Kasumi-1 (cell line): ENCODE data around the gene MCUB.
"Not testable (repeated sequence)": the region's sequence is repeated elsewhere in the genome, so short reads cannot be mapped to it uniquely, and the experiment has no call there.

ENCODE experiments used
- DNase-seq, 2 experiments: peaks; one replicate each; lab custom pipeline; 2025; lab: John Stamatoyannopoulos, UW

Gene MCUB

DNA sequence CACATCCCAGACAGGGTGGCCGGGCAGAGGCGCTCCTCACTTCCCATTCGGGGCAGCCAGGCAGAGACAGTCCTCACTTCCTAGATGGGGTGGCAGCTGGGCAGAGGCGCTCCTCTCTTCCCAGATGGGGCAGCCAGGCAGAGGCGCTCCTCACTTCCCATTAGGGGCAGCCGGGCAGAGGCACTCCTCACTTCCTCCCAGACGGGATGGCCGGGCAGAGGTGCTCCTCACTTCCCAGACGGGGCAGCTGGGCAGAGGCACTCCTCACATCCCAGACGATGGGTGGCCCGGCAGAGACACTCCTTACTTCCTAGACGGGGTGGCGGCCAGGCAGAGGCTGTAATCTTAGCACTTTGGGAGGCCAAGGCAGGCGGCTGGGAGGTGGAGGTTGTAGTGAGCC is 118.9 kb downstream of the MCUB start:
- not testable (repeated sequence) for DNase-seq

DNA sequence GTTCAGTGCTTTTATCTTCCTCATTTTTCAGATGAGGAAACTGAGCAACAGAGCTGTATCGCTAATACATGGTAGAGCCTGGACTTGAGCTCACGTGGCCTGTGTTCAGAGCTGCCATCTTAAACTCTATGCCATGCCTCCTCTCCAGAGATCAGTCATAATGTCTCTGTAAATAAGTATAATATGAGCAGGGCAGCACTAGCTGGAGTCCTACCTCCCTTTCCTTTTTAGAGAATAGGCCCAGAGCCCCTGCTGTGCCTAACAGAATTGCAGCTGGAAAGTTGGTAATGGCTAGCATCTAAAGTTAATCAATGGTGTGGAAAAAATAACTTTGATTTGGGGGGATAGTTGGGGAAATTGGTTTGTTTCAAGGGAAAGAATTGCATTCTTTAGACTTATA is 122.8 kb downstream of the MCUB start:
- DNase-seq = no peak

DNA sequence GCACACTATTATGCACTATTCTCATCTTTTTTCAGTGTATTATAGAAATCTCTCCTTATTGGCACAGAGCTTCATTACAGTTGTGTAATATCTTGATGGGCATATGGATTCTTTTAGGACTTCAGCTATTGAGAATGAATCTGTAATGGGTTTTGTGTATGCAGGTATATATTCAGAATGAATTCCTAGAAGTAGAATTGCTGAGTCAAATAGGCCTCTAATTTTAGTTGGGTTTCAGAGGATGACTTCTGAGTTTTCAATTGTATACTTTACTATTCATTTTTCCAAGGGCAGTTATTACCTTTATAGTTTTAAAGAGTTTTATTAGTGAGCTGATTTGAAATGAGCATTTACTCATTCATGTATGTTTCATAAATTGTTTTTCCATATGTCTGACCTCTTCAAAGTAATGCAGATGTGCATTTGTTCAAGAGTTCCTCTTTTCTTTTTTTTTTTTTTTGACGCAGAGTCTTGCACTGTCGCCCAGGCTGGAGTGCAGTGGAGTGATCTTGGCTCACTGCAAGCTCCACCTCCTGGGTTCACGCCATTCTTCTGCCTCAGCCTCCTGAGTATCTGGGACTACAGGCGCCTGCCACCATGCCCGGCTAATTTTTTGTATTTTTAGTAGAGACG is 123.7 kb downstream of the MCUB start:
- no peak for DNase-seq

DNA sequence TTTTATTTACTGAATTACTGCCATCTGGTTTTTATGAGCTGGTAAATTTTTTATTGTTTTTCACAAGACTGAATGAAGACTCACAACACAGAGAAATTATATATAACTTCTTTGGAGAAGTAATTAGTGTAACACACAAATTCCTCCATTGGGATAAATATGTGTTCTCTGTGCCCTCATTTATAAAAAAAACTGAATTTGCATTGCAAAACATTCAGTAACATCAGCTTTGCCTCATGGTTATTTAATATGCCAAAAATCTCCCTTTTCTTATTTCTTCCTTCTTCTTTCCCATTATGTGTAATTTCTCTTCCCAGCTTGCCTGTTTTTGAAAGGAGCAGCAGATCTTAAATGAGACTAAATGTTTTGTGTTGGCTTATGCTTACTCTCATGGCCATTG is 124.7 kb downstream of the MCUB start:
- DNase-seq = no peak

DNA sequence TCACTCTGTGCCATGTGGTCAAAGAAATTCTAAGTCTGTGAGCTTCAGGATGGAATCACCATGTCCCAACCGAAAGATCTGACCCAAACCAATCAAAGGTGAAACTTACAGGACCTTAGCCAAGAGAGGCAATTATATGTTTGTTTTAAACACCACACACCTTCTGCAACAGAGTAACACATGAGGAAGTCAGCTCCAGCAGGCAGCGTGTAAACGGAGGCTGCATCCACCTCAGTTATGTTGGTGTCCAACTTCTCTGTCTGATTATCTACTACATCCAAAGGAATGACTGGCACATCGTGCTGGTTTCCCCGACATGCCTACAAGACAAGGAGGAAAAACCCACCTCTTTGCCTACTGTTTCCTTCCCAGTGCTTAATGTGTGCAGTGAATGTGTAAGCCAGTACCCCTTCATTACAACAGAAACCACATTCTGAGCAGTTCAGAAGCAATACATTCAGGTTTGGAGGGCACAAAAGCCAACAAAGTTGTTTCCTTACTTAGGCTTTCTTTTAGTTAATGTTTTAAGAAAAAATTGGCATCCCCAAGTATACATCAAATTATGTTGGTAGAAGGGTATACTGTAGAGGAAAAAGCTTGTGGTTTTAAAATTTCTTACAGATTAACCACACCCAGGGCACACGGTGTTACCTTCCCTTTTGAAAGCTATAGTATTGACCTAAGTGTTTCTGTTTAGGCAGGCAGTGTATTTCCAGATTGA is 130.8 kb downstream of the MCUB start:
- no peak for DNase-seq

DNA sequence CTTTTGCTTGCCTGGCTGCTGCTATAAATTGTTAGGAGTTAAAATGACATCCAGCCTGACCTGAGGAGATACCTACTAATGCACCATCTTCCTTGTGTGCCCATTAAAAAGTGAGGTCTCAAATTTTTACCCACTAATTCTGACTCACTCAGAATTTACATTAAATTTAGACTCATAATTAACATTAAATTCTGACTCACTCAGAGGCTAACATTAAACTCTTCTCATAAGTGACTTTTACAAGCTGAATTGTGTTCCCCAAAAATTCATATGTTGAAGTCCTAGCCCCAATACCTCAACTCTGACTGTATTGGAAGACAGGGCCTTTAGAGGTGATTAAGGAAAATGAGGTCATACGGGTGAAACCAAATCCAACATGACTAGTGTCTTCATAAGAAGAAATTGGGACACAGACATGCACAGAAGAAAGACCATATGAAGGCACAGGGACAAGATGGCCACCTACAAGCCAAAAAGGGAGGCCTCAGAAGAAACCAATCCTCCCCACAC is 131.4 kb downstream of the MCUB start:
- no peak for DNase-seq

DNA sequence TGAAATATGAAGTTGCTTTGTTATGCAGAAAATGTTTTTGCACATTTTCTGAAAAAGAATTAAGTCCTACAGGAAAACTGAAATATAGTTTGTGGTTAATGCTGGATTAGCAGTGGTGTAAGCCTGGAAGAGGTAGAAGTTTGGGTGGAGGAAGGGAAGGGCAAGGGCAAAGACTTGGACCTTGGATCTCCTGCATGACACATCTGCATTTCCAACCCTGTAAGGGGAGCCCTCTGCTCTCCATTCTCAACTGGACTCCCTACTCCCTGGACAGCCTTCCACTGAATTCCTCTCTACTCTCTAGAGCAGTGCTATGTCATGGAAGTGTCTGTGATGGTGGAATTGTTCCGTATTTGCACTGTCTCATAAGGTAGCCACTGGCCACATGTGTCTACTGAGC is 138.6 kb downstream of the MCUB start:
- DNase-seq = no peak

DNA sequence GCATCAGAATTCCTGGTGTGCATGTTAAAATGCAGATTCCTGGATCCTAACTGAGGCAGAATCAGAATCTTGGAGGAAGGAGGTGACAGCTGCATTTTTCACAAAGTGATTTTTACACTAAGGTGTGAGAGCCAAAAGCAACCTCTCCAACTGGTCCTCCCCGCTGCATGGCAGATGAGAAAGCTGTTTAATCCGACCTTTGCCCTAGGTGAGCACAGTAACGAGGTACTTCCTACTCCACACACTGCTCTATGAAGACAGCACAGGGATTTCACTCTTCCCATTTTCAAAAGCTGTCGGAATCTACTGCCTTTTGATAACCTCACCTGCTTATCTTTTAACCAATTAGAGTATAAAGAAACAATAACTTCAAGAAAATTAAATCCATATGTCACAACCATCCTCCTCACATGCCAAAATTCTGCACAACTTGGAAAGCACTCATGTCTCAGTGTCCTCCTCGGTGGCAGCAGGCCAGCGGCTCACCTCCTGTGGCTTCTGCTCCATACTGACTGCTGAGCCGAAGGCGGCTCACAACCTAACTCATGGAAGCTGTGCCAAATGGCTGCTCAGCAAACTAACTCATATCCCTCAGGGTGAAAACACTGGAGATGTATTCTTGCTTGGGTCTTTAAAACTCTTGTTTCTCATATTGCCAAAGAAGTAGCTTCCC is 139.6 kb downstream of the MCUB start:
- DNase-seq = no peak

DNA sequence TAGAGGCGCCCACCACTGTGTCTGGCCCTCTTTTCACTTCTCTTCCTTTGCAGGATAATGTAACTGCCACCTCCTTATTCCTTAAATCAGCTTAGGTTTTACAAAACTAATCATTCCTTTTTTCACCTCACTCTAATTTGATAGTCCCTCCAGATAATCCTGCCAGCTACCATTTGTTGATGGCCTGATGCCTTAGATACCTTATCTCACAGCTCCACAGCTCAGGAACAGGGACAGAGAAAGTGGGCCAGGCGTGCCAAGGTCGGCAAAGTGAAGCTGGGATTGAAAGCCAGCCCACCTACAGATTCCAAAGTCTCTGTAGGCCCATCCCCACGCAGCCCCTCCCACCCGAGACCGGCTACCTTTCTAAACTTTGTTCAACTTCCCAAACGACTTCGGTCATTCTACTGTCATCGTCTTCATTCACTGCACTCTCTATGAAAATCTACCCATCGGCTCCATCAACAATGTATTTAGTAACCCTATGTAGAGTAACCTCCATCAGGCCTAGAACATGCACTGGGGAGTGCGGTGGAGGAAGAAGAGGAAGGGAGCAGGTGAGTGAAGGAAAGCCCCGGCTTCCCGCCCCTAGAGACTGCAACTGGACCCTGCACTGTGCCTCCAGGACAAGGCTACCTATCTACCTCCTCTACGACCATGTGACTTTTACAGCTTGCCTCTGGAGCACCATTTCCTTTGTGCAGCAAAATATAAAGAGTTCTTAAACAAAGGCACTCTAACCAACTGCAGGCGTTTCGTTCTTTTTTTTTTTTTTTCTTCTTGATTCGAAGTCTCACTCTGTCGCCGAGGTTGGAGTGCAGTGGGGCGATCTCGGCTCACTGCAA is 141.7 kb downstream of the MCUB start:
- DNase-seq = peak; percentile 26 to 29

DNA sequence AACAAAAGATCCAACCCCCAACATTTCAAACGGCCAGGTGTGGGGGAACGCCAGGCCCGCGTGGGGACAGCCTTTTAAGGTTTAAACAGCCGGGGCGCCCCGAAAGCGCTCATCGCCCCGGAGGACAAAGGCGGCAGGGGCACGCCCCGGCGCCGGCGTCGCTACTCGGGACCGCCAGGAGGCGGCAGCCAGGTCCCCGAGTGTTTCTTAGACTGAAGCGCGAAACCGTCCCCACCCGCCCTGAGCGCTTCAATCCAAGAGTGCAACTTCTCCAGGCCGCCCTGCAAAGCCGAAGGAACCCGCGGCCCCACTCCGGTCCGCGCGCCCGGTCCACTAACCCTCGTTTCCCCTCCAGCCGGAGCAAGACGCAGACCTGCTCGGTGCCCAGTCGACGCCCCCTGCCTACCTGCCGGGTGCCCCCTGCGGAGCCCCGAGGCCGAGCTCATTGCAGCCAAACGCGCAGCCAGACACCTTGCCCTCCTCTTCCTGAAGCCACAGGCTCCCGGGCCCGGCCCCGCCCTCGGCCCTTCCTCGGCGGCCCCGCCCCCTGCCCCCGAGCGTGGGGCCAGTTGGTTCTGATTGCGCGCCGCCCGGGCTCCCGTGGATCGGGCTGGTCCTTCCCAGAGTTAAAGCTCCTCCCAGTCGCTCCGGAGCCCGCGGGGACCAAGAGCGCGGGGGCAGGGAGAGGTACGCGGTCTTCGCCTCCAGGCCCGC is 143.1 kb downstream of the MCUB start, which contains the start of gene CASP6:
Gene CASP6, minus strand, starts transcription at position 496 of the 714 bp plus-strand sequence. Its CDS starts 50 bp downstream, at position 446.
- DNase-seq = peak; percentile 77 to 79

DNA sequence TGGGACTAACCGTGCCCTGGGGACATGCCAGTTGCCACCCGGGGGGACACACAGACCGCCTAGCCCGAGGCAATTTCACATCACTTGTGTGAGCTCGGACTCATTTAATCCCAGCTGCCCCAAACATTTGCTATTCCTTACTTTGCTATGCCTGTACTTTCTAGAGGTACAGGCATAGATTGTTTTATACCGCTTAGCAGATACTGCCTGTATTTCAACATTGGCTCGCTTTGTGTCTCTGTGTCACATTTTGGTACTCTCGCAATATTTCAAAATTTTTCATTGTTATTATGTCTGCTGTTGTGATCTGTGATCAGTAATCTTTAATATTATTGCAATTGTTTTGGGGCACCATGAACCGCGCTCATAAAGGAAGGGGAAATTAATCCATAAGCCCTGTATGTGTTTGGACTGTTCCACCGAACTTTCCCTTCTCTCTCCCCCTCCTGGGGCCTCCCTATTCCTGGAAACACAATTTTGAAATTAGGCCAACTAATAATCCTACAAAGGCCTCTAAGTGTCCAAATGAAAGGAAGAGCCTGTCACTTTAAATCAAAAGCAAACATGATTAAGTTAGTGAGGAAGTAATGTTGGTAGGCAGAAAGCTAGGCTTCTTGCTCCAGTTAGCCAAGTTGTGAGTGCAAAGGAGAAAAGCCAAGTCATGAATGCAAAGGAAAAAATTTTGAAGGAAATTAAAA is 143.8 kb downstream of the MCUB start:
- peak; percentile 68 to 70 for DNase-seq

DNA sequence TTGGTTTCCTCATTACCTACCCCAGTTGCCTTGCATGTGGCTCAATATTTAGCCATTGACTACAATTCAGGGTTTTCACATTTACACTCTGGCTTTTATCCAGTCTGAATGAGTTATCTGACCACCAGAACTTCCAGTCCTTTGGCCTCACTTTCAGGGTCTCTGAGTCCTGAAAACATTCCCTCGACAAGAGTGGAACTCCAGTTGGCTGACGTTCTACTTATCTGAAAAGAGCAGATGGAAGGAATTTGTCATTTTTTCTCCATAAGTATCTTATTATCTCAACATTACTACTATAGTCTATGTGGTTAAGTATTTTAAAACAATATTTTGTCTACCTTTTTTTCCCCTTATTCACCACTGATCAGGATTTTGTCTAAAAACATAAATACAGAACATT is 148.4 kb downstream of the MCUB start:
- DNase-seq = no peak

DNA sequence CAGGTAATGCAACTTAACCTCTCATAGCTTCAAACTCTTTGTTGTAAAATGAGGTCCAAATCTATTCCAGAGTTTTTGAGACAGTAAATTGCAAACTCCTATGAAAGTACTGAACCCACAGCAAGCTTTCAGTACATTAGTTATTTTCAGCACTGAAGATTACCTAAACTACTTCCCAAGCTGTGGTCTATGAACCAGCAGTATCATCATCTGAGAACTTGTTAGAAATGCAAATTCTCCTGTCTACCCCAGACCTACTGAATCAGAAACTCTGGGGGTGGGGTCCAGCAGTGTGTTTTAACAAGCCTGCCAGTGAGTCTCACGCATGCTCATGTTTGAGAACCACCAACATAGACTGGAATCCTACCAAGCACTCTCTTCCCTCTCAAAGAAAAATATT is 148.9 kb downstream of the MCUB start:
- DNase-seq = no peak

DNA sequence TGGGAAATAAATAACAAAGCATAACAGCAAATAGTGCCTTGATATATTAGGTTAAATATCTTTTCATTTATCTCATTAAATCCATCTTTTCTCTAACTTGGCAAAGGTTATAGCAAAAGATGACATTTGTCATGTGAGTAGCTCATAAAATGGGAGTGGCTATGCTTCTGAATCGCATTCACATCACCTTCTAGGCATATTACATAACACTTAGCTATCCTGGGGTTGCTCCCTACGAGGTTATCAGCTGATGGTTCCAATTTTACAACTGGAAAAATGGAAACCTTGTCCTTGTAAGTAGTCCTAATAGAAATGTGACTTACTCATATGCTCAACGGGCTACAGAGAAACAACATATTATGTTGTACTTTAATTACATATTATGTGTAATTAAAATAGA is 153.5 kb downstream of the MCUB start:
- no peak for DNase-seq

DNA sequence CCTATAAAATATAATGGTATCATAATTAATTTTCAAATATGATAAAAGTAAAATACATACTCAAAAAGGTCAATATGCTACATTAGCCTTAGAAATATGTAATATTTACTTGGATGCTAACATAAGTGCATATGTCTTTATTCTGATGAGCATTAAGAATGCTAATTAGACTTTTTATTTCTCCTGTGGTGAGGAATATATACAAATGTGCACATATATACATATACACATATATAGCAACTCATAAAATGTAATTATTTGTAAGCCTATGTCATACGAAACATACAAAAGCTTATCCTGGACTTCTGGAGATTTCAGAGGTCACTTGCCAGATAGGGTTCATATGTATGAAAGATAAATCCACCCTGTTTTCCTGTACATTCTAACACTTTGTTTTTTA is 158.7 kb downstream of the MCUB start:
- DNase-seq = no peak

DNA sequence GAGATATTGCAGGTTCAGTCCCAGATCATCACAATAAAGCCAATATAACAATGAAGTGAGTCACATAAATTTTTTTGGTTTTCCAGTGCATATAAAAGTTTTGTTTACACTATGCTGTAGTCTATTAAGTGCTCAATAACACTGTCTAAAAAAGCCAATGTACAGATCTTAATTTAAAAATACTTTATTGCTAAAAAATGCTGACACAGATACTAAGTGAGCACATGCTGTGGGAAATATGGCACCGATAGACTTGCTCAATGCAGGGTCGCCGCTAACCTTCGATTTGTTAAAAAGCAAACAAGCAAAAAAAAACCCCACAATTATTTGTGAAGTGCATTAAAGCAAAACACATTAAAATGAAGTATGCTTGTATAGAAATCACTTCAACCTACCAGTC is 159.6 kb downstream of the MCUB start:
- DNase-seq = no peak

DNA sequence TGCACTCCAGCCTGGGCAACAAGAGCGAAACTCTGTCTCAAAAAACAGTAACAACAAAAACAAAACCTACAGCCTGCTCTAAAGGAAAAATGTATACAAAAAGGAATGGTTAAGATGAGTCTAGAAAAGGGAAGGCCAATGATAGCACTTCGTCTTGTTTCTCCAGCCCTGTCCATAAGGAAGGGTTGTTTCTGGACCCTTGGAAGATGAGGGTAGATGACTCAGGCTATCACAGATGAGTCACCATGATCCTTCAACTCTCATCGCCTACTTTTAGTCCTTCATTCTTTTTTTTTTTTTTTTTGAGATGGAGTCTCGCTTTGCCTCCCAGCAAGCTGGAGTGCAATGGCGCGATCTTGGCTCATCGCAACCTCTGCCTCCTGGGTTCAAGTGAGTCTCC is 161.0 kb downstream of the MCUB start:
- no peak for DNase-seq

DNA sequence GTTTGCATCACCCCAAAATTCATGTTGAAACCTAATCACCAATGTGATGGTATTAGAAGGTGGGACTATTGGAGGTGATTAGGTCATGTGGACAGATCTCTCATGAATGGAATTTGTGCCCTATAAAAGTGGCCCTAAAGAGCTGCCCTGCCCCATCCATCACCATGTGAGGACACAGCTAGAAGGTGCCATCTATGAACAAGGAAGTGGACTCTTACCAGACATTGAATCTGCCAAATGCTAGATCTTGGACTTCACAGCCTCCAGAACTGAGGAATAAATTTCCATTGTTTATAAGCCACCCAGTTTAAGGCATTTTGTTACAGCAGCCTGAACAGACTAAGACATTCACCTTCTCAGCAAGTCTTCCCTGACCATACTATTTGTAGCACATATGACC is 162.3 kb downstream of the MCUB start:
- no peak for DNase-seq

DNA sequence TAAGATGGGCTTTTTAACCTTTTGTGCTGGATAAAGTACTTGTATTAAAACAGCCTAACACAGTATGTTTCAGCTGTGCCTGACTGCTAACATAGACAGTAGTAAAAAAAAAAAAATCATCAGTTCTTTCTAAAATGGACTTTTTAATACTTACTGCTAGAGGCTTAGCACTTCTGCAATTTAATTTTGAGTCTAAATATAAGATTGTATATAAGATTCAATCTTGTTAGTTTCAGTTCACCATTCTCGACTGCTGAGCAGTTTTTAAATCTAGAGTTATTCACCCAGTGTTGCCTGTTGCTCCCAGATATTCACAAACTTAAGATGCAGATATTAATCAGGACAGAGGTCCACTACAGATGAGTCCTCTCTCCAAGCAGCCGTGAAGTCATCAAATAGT is 163.1 kb downstream of the MCUB start:
- no peak for DNase-seq

DNA sequence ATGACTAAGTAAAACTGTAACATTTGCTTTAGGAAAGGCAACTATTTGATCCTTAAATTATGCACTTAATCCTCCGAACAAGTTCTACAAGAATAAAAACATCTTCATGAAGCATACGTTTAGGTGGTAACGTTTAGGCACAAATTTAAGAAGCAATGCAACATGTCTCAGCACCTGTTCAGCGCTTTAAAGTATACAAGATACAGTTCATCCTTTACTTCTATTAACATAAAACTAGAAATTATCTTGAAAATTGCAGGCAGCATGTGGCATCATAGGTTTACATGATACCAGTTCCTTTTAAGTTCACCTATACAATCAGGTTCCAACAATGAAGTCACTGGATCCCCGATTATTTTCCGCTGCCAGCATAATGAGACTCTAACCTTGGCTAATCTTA is 168.3 kb downstream of the MCUB start:
- DNase-seq = no peak
